ENCODE measurements around the gene CTXND1.

GRCh38 chr15:80185152-80185551 is 66.9 kb downstream of the CTXND1 start:
- TF ChIP-seq CTCF (conservative IDR thresholded peaks at IDR 0.05; ENCODE audit: low read depth, low read length) (no peak), EZH2phosphoT487 (IDR thresholded peaks at IDR 0.05; ENCODE audit: borderline replicate concordance, low read length) (no peak), EZH2 (IDR thresholded peaks at IDR 0.05; ENCODE audit: low read length, unreplicated experiment) (no peak)

All from PC-3 (cell line).